Vagina (tissue), 2 donors: ENCODE data around the gene SCARF2.

Experiments used
- CTCF ChIP-seq, 3 experiments: fragments of 450-650 bp in 2 of 3; fragments of 200-600 bp in 1 of 3; sonication (generic) in 1 of 3; IDR thresholded peaks; one replicate each; pipeline ENCODE4 v1.5.1; 2017 to 2019; ENCODE audit warnings: antibody characterized with exemption in 3 of 3, mild to moderate bottlenecking in 2 of 3, moderate library complexity in 2 of 3
- POLR2AphosphoS5 ChIP-seq, 2 donors: sonication (generic); formaldehyde crosslinking; IDR thresholded peaks; one replicate each; pipeline ENCODE4 v1.9.0; 2017; ENCODE audit warnings: antibody characterized with exemption in 2 of 2, mild to moderate bottlenecking in 2 of 2, low read depth in 1 of 2; ENCODE audit not compliant: insufficient read depth in 1 of 2

GRCh38 chr22:20438678-20439492, 1.3 kb upstream of the SCARF2 start:
- TF ChIP-seq CTCF (IDR thresholded peaks at IDR 0.05): no peak
- no peak for TF ChIP-seq POLR2AphosphoS5 (IDR thresholded peaks at IDR 0.05; ENCODE audit: insufficient read depth in 1 of 2, low read depth in 1 of 2)
